Measurements from ENCODE around the gene TRIM46.
"Not testable (repeated sequence)": the region's sequence is repeated elsewhere in the genome, so short reads cannot be mapped to it uniquely, and the experiment has no call there.

The TRIM46 gene

DNA sequence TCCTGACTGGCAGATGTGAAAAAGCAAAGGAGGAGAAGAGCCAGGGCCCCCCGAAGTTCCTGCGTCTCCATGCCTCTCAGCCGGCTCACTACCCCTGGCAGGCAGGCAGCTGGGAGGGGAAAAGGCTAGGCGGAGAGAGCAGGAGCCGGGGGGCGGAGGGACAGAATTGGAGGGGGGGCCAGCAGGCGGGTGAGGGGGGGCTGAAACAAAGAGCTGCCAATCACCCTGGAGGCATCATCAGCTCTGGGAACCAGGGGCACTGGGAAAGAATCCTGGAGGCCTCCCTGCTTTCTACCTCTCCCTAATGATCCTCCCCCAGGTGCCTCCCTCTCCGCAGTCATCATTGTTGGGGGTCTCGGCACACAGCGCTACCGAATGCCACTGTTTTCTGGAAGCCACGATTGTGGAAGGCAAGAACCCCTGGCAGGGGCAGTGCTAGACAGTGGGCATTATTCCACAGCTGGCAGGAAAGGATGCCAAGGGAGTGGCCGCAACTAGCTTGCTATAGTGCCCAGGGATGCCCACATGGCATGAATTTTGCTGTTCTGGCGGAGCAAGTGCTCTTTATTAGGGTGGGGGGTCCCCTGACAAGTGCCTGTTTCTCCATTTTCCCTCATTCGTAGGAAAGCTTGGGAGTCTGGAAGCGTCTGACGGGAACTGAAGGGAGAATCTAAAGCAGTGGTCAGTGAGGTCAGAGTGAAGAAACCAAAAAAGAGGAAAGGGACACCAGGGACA lies 34.3 kb downstream of the TRIM46 start, which contains the start of gene THBS3:
Gene THBS3 (minus strand): TSS at position 92 of the 735 bp plus-strand sequence. CDS start 21 bp downstream, at position 71.
- no peak for DNase-seq

DNA sequence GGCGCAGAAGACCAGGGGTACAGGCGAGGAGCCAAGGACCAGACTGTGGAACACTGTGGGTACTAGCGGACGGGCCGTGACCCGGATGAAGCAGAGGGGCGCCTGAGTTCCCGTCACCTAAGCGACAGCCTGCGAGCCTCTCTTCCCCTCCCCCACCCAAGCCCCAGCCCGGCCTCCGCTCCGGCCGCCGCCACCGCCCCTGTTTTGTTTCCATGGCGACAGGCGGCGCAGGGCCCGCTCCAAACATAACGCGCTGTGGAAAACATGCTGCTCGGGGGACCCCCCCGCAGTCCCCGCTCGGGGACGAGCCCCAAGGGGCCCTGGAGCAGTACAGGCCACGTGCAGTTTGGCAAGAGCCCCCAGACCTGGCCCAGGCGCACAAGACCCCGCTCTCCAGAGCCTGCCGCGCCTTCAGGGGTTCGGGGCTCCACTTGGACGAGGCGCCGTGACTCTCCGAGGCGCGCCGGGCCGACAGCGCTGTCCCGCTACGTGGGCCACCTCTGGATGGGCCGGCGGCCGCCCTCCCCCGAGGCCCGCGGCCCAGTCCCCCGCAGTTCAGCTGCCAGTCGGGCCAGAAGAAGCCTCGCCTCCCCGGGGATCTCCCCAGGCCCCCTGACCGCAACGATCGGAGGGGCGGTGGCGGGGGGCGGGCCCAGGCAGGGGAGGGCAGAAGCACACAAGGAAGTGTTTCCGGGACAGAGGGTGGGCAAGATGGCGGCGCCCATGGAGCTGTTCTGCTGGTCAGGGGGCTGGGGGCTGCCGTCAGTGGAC lies 35.1 kb downstream of the TRIM46 start, which contains the start of gene MTX1:
Gene MTX1 (plus strand): TSS at position 155 of the 771 bp plus-strand sequence. CDS start 110 bp downstream, at position 265.
- peak; percentile 85 for DNase-seq

DNA sequence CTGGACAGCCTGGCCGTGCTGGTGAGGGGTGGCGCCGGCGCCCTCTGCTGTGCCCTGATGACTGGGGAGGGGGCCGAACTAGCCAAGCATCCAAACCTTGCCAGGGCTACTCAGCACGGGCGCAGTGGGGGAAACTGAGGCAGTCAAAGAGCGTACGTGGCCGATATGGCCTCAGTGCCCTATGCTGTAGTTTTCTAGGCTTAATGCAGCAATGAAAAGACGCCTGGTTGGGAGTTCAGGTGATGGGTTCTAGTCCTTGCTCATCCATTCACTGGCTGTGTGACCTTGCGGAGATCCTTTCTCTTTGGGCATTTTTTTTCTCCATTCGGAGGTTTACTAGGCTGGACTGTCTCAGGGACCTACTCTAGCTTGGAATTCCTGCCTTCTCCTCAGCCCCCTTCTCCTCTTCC lies 35.7 kb downstream of the TRIM46 start:
- no peak for DNase-seq

DNA sequence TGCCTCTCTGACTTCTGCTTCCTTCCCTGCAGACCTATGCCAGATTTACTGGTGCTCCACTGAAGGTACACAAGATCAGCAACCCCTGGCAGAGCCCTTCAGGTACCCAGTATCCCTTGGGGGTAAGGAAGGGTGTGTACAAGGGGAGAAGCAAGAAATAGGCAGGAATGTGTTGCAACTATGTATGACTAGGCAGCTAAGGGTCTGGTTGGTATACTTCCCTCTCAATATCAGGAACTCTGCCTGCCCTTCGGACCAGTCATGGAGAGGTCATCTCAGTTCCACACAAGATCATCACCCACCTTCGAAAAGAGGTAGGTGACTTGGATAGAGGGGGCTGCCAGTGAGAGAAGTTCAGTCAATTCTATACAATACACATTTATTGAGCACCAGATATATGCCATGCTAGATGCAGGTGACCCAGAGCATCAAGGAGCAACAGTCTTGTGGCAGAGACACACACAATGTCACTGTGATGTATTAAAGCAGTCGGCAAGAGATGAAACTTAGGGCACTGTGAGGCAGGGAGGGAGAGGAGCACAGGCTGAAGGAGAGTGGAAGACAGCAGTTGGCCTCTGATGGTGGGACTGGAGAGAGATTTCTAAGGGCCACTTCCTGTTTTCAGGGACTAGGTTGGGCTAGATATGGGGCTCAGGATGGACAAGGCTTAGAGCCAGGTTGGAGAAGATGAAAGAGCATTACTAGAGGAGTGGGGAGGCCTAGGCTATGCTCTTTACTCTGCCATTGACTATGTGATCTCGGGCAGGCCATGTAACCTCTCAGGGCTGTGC lies 36.9 kb downstream of the TRIM46 start:
- no peak for DNase-seq

DNA sequence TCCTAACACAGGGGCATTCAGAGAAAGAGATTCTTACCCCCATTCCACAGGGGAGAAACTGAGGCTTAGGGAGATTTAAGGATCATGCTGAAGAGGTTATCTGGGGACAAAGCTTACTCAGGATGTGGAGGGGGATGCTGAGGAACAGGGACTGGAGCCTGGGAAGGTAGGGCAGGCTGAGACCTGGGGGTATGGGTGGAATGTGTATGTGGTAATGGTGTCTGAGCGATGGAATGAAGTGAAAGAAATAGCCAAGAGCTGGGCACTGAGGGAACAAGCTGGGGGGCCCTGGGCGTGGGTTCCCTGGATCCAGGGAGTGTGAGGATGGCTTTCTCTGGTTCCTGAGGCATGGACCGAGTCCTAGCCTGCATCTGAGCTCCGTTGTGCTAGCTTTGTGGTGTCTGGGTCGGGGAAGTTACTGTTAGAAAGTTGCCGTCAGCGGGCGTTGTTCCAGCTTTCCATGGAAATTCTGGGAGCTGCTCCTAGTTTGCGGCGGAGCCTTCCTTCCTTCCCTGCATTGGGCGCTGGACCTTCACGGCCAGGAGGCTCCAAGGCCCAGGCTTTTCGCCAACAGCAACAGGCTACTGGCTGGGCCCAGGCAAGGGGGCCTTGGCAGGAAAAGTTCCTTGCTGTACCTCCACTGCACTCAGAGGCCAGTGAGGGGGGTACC lies 37.9 kb downstream of the TRIM46 start:
- DNase-seq = not testable (repeated sequence)

DNA sequence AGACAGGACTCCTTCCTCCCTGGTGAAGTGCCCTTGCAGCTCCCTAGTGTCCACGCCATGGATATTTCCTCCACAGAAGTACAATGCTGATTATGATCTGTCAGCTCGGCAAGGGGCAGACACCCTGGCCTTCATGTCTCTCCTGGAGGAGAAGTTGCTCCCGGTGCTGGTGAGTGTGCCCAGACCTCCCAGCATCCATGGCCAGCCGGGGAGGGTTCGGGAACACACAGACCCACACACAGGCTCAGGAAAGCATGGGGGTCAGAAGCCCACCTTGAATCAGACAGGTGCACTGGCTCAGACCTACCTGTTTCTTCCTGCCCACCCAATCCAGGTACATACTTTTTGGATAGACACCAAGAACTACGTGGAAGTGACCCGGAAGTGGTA lies 38.4 kb downstream of the TRIM46 start:
- not testable (repeated sequence) for DNase-seq

DNA sequence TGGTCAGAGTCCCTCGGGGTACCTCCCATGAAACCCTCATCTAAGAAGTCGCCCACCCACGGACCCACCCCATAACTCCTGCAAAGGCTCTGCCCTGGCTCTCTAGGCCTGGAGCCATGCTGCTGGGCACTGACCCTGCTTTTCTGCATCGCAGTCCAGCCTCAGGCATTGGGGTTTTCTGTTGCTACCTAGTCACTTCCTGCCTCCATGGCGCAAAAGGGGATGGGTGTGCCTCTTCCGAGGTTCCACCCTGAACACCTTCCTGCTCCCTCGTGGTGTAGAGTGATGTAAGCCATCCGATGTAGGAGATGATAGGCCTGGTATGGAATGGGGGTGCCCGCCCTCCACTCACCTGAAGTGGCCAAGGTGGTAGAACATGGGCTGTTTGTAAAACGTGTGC lies 41.1 kb downstream of the TRIM46 start:
- not testable (repeated sequence) for DNase-seq

DNA sequence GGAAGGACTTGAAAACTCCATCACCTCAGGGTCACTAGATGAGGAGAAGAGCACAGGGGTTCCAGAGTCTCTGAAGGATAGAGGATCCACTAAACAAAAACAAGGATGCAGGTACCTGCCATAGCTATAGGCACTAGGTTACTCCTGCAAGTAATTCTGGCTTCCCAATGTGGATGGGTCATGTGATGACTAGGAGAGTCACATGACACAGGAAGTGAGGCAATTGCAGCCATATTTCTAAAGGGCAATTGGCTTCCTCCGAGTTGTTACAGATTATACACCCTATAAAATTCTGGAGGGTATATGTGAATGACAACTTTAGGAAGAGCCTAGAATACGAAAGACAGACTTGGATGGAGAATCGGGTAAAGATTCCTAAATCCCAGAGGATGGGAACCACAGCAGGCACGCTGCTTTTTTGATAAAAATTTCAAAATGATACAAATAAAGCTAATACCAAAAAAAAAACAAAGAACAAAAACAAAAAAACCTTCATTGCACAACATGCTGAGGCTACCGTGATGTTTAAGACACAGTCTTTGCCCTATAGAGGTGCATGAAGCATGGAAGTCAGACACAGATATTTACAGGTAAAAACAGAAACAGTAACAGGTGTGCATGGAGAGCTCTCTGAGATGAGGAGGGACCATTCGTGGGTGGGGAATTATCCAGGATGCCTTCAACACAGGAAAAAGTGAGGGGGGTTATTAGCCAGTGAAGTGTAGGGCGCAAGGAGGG lies 45.4 kb downstream of the TRIM46 start:
- DNase-seq = peak; percentile 54

DNA sequence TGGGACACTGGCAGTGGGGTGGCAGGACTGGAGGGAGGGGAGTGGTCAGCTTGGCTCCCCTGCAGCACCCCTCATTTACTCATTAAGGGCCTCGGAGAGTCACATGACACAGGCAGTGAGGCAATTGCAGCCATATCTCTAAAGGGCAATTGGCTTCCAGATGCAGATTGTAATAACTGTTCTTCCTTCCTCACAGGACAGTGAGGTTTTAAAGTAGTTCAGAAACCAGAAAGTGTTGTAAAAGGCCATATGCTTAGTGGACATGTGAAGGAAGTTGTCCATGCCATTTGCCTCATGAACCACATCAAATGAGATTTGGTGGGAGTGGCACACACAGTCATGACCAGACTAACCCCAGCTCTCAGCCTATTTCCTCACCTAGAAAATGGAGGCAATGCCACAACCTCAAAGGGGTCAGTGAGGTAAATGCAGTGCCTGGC lies 46.0 kb downstream of the TRIM46 start:
- no peak for DNase-seq

DNA sequence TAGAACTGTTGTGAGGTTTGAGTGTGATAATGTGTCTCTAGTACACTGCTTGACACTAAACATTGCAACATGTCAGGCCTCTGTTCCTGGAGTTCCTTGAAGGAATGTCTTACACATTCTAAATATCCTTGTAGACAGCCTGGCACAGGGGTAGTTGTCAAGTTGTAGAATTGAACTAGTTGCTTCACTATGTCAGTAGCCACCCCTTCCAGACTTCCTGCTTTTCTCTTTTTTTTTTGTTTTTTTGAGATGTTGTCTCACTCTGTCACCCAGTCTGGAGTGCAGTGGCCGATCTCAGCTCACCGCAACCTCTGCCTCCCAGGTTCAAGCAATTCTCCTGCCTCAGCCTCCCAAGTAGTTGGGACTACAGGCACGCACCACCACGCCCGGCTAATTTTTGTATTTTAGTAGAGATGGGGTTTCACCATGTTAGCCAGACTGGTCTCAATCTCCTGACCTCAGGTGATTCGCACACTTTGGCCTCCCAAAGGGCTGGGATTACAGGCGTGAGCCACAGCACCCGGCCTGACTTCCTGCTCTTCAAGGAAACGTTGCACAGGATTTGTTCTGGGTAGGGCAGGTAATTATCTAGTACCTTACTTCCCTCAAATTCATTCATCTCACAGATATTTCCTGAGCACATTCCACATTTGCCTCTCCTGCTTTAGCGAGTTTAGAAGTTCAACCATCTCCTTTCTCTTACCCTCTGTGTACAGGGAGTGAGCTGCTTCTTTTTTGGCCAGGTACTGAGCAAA lies 46.7 kb downstream of the TRIM46 start:
- DNase-seq = not testable (repeated sequence)

DNA sequence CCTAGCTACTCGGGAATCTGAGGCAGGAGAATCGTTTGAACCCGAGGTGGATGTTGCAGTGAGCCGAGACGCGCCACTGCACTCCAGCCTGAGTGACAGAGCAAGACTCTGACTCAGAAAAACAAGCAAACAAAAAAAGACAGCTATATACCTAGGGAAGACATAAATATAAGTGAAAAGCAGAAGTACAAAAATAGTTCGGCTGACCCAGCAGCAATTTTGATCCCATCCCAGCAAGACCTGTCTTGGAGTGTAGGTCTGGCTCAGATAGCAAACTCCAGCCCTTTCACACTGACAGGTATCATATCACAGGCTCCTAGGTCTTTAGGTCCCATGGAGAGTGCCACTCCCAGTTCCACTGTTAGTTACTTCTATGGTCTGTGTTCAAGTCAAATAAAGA lies 49.4 kb downstream of the TRIM46 start:
- no peak for DNase-seq

DNA sequence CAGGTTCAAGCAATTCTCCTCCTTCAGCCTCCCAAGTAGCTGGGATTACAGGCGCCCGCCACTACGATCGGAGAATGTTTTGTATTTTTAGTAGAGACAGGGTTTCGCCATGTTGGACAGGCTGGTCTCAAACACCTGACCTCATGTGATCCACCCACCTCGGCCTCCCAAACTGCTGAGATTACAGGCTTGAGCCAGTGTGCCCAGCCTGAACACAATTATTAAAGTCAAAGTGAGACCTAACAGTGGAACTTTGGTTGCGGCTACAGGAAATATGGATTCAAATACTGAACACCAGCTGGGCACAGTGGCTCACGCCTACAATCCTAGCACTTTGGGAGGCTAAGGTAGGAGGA lies 51.7 kb downstream of the TRIM46 start:
- DNase-seq = not testable (repeated sequence)

DNA sequence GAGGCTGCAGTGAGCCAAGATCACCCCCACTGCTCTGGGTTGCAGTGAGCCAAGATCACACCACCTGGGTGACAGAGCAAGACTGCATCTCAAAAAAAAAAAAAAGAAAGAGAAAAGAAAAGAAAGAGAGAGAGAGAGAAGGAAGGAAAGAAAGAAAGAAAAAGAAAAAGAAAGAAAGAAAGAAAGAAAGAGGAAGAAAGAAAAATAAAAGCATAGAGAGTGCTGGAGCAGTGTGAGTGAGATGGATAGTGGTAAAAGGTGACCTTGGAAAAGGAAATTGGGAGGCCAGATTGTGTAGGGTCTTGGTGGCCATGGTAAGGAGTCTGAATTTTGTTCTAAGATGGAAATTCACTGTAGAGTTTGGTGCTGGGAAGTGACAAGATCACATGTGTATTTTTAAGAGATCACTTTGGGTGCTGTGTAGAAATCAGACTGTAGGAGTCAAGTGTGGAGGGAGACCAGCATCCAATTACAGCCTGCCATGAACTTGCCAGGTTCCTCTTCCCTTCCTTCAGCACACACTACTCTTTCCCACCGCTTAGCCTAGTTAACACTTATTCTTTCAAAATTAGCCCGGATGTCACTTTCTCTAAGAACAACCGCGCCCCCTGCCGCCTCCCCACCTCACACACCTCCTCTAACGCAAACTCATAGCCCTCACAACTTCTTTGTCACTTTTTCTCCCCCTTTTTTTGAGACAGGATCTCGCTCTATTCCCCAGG lies 52.7 kb downstream of the TRIM46 start:
- DNase-seq = peak; percentile 83

DNA sequence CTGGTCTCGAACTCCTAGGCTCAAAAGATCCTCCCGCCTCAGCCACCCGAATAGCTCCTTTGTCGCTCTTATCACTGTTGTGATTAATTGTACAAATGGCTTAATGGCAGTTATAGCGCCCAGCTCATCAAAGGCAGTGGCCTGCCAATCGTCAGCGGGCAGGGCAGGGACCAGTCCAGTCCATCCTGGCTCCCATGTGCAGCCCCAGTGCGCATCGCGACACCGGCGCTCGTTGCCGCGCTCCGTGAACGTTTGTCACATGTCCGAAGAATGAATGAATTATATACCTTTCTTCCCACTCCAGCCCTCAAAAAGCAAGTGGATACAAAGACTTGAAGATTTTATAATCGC lies 53.2 kb downstream of the TRIM46 start:
- DNase-seq = peak; percentile 87

DNA sequence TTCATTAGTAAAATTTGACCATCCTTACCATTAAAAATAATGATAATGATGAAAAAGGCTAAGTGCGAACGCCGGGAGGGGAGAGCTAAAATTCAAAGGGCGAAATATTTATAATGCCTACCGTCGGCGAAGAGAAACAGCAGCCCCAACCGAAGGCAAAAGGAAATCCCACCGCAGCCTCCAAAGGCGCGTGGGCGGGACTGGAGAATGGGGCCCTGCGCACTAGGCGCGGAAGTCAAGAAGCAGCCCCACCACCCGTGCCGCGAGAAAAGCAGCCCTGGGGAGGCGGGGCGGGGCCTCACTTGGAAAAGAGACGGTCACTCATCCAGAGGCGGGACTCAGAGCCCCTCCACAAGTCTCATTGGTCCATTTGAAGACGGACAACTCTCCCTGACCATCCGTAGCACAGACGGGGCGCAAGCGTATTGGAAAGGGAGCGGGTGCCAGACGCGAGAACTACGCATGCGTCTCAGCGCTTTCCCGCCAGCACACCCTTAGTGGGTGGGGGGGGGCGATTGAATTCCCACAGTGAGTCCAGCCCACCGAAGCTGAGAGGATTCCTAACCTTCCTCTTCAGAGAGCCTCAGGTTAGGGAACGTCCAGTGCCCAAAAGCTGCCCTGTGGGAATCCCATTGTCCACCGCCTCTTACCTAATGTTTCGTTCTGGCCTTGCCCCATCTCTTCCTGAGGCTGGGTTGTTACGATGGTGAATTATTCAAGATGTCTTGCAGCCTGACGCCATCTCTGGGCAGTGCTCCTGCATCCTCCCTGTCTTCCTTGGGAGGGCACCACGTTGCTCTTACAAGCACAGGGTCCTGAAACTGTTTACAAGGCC lies 53.8 kb downstream of the TRIM46 start:
- DNase-seq = peak; percentile 100

DNA sequence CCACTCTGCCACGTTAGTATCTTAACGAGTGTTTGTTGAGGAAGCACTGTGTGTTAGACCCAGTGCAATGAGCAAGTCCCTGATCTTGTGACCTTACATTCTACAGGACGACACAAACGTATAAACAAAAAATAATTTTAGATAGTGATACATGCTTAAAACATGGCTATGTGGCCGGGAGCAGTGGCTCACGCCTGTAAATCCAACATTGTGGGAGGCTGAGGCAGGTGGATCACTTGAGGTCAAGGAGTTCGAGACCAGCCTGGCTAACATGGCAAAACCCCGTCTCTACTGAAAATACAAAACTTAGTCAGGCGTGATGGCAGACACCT lies 54.4 kb downstream of the TRIM46 start:
- no peak for DNase-seq

DNA sequence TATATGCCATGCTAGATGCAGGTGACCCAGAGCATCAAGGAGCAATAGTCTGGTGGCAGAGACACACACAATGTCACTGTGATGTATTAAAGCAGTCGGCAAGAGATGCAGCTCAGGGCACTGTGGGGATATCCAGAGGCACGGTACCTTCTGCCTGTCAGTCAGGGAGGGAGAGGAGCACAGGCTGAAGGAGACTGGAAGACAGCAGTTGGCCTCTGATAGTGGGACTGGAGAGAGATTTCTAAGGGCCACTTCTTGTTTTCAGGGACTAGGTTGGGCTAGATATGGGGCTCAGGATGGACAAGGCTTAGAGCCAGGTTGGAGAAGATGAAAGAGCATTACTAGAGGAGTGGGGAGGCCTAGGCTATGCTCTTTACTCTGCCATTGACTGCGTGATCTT lies 57.7 kb downstream of the TRIM46 start:
- not testable (repeated sequence) for DNase-seq

DNA sequence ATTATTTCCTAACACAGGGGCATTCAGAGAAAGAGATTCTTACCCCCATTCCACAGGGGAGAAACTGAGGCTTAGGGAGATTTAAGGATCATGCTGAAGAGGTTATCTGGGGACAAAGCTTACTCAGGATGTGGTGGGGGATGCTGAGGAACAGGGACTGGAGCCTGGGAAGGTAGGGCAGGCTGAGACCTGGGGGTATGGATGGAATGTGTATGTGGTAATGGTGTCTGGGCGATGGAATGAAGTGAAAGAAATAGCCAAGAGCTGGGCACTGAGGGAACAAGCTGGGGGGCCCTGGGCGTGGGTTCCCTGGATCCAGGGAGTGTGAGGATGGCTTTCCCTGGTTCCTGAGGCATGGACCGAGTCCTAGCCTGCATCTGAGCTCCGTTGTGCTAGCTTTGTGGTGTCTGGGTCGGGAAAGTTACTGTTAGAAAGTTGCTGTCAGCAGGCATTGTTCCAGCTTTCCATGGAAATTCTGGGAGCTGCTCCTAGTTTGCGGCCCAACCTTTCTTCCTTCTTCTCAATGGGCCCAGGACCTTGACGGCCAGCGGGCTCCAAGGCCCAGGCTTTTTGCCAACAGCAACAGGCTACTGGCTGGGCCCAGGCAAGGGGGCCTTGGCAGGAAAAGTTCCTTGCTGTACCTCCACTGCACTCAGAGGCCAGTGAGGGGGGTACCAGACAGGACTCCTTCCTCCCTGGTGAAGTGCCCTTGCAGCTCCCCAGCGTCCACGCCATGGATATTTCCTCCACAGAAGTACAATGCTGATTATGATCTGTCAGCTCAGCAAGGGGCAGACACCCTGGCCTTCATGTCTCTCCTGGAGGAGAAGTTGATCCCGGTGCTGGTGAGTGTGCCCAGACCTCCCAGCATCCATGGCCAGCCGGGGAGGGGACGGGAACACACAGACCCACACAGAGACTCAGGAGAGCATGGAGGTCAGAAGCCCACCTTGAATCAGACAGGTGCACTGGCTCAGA lies 58.6 kb downstream of the TRIM46 start:
- DNase-seq = not testable (repeated sequence)

Measured in NCI-H526 treated with DMSO at 0.1 percent for 48 hours (cell line).